ENCODE results near the gene NPC2.

Gene NPC2

DNA sequence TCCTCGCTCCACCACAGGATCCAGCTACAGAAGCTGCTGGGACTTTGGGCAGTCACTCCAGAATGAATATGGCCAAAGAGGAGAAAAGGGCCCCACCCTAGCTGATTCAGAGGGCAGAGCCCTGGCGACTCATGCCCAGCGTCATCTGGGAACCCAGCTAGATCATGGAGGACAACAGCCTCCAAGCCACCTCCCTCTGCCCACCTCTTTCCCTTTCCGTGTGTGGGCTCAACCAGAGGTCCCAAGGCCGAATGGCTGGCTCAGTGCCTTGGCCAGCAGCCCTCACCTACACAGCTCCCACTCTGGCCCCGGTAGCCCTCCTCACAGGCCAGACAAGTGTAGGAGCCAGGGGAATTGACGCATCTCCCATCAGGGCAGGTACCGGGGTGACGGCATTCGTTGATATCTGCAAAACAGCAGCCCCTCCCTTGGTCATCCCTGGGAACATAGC, 17.9 kb upstream of the NPC2 start:
- H3K4me3 Mint-ChIP-seq, result no peak overlapping the region
- H3K27ac Mint-ChIP-seq, result no peak overlapping the region
- H3K36me3 Mint-ChIP-seq (ENCODE audit: low read depth), result no peaks in the 10 kb centered on the region
- no peaks in the 10 kb centered on the region for H3K9me3 Mint-ChIP-seq
- H3K27me3 Mint-ChIP-seq, result peaks cover 21% of the 10 kb centered on the region
- peaks cover 13% of the 10 kb centered on the region for H3K4me1 Mint-ChIP-seq (ENCODE audit: low read depth)

DNA sequence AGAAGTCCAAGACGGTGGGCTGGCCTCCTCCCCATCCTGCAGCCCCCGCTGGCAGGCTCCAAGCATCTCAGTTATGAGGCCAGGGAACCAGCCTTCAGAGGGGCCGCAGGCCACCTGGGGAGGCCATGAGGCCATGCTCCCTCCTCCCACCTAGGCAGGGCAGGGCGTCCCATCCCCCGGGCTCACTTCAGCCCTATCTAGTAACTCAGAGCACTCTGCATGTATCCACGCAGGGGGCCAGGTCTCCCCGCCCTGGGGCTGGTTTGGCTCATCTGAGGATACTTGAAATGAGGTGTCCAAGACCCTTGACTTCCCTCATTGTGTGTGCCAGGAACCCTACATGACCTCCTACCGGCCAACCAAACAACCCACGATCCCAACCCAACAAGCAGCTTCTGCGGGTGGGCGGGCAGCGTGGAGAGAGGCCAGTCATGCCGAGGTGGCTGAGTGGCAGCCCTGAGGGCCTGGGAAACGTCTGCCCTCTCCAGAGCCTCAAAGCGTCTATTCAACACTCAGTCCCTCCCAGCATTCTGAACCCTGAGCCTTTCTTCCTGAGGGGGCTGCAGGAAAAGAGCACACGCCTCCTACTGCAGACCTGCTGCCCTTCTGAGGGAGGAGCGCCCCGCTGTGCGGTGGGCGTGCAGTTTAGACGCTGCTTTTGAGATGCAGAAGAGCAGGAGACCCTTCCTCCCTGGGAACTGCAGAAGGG, 17.3 kb upstream of the NPC2 start:
- no peaks in the 10 kb centered on the region for H3K36me3 Mint-ChIP-seq (ENCODE audit: low read depth)
- no peak overlapping the region for H3K4me3 Mint-ChIP-seq
- H3K27ac Mint-ChIP-seq, result no peak overlapping the region
- H3K27me3 Mint-ChIP-seq, result peaks cover 15% of the 10 kb centered on the region
- no peaks in the 10 kb centered on the region for H3K9me3 Mint-ChIP-seq
- H3K4me1 Mint-ChIP-seq (ENCODE audit: low read depth), result peaks cover 10% of the 10 kb centered on the region

- no peaks in the 10 kb centered on the region for H3K9me3 Mint-ChIP-seq
- no peak overlapping the region for H3K27ac Mint-ChIP-seq
- H3K4me3 Mint-ChIP-seq, result no peak overlapping the region
- H3K4me1 Mint-ChIP-seq (ENCODE audit: low read depth), result peaks cover 7% of the 10 kb centered on the region
- no peaks in the 10 kb centered on the region for H3K36me3 Mint-ChIP-seq (ENCODE audit: low read depth)
- H3K27me3 Mint-ChIP-seq, result peaks cover 13% of the 10 kb centered on the region
Measured at GRCh38 chr14:74509587-74510222, 16.6 kb upstream of the NPC2 start.

GRCh38 chr14:74508844-74509428, 15.8 kb upstream of the NPC2 start:
- no peaks in the 10 kb centered on the region for H3K36me3 Mint-ChIP-seq (ENCODE audit: low read depth)
- no peak overlapping the region for H3K4me3 Mint-ChIP-seq
- peaks cover 8% of the 10 kb centered on the region for H3K27me3 Mint-ChIP-seq
- H3K27ac Mint-ChIP-seq, result no peak overlapping the region
- H3K9me3 Mint-ChIP-seq, result no peaks in the 10 kb centered on the region
- H3K4me1 Mint-ChIP-seq (ENCODE audit: low read depth), result no peaks in the 10 kb centered on the region

DNA sequence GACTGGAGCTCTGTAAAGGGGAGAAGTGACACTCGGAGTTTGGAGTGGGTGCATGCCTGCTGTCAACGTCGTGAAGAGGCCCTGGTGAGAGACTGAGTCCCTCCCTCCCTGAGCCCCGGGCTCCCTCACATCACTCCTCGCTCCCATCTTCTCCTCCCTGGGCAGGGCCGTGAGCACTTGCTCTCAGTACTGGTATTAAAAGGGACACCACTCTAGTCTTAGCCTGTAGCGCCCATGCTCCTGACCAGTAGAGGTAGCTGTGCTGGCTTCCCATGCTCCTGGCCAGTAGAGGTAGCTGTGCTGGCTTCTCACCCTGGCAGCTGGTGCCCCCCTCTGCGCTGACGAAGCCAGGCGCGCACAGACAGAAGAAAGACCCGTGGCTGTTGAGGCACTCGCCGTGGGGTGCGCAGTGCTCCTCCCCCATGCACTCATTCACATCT, 15.2 kb upstream of the NPC2 start:
- Mint-ChIP-seq H3K36me3 (ENCODE audit: low read depth) (no peaks in the 10 kb centered on the region), H3K4me1 (ENCODE audit: low read depth) (no peaks in the 10 kb centered on the region), H3K27ac (no peak overlapping the region), H3K9me3 (no peaks in the 10 kb centered on the region), H3K27me3 (peaks cover 5% of the 10 kb centered on the region), H3K4me3 (no peak overlapping the region)

- no peak overlapping the region for H3K27ac Mint-ChIP-seq
- H3K27me3 Mint-ChIP-seq, result peaks cover 3% of the 10 kb centered on the region
- H3K4me3 Mint-ChIP-seq, result no peak overlapping the region
- no peaks in the 10 kb centered on the region for H3K36me3 Mint-ChIP-seq (ENCODE audit: low read depth)
- H3K9me3 Mint-ChIP-seq, result no peaks in the 10 kb centered on the region
- H3K4me1 Mint-ChIP-seq (ENCODE audit: low read depth), result no peaks in the 10 kb centered on the region
Measured at GRCh38 chr14:74507840-74508239, 14.7 kb upstream of the NPC2 start.

GRCh38 chr14:74507085-74507484, 14.0 kb upstream of the NPC2 start:
- H3K27ac Mint-ChIP-seq, result no peak overlapping the region
- no peaks in the 10 kb centered on the region for H3K9me3 Mint-ChIP-seq
- H3K36me3 Mint-ChIP-seq (ENCODE audit: low read depth), result no peaks in the 10 kb centered on the region
- no peaks in the 10 kb centered on the region for H3K4me1 Mint-ChIP-seq (ENCODE audit: low read depth)
- no peak overlapping the region for H3K4me3 Mint-ChIP-seq
- no peaks in the 10 kb centered on the region for H3K27me3 Mint-ChIP-seq

- Mint-ChIP-seq H3K27me3 (no peaks in the 10 kb centered on the region), H3K27ac (no peak overlapping the region), H3K9me3 (no peaks in the 10 kb centered on the region), H3K4me1 (ENCODE audit: low read depth) (no peaks in the 10 kb centered on the region), H3K4me3 (no peak overlapping the region), H3K36me3 (ENCODE audit: low read depth) (no peaks in the 10 kb centered on the region)
Measured at GRCh38 chr14:74506411-74506851, 13.3 kb upstream of the NPC2 start.

DNA sequence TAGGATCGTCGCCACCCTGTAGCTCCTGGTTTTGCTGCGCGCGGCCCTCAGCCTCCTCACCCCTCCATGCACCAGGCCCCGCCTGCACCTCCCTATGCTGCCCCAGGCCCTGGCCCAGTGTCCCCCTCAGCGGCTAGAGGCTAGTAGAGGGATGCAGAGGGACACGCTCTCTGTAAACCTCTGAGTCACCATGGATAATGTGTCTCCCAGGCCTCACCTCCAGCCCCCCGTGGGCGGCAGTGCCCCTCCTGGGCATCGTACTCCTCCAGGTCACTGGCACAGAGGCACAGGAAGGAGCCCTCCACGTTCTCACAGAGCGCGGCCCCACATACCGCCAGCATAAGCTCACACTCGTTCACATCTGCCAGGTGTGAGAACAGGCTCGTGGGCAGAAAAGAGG, 12.7 kb upstream of the NPC2 start:
- H3K9me3 Mint-ChIP-seq, result no peaks in the 10 kb centered on the region
- no peaks in the 10 kb centered on the region for H3K4me1 Mint-ChIP-seq (ENCODE audit: low read depth)
- H3K36me3 Mint-ChIP-seq (ENCODE audit: low read depth), result no peaks in the 10 kb centered on the region
- H3K27ac Mint-ChIP-seq, result no peak overlapping the region
- H3K27me3 Mint-ChIP-seq, result no peaks in the 10 kb centered on the region
- no peak overlapping the region for H3K4me3 Mint-ChIP-seq

DNA sequence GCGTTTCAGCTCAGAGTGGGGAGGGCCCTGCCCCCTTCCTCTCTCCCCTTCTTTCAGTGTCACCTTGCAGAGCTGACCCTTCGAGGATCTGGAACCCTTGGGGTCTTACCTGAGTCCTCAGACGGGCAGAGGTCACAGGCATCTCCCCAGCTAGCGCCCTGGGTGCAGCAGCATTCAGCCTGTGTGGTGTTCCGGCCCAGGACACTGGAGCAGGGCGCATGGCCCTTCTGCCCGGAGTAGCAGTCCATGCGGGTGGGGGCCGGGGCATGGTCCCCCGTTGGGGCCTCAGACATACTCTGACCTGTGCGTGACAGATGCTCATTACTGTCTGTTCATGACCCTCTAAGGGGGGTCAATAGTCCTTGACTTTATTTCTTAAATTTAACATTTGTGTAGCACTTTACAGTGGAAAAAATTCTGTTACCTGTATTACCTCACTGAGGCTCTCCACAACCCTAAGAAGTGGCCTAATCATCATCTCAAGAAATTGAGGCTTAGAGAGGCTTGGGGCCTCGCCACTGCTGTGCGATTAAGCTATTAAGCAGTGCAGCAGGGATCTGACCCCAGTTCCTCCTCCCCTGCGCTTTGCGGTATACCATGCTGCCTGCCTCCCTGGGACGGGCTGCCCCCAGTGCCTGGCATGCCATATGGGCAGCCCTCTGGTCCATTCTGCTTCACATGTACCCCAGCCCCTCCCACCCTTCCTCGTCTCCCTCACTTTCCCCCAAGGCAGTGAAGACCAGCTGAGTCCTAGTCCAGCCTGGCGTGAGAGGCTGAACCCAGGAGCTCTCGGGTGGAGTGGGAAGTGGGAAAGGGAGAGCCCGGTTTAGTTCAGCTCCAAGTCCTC, 12.0 kb upstream of the NPC2 start:
- no peaks in the 10 kb centered on the region for H3K27me3 Mint-ChIP-seq
- H3K4me1 Mint-ChIP-seq (ENCODE audit: low read depth), result no peaks in the 10 kb centered on the region

DNA sequence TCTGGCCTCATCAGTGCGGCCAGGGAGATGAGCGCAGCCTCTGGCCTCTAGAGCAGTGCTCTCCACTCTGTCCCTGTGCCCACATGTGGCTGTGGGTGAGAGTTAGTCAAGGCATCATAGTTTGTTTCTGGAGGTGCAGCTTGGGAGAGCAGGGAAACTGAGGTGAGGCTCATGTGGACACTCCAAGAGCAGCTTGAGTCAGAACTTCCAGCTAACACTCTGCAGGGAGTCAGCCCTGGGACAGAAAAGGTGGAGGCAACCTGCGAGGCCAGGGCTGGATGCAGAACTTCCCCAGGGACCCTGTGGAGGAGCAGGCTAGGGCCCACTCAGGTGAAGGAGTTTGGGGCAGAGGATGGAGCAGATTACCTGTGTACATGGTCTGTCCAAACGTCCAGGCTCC, 11.3 kb upstream of the NPC2 start:
- Mint-ChIP-seq H3K27ac (no peak overlapping the region), H3K9me3 (no peaks in the 10 kb centered on the region), H3K36me3 (ENCODE audit: low read depth) (no peaks in the 10 kb centered on the region), H3K27me3 (no peaks in the 10 kb centered on the region), H3K4me1 (ENCODE audit: low read depth) (no peaks in the 10 kb centered on the region), H3K4me3 (no peak overlapping the region)

More for the DNA sequence above, 12.0 kb upstream of the NPC2 start:
- no peak overlapping the region for H3K27ac Mint-ChIP-seq
- H3K36me3 Mint-ChIP-seq (ENCODE audit: low read depth), result no peaks in the 10 kb centered on the region
- H3K4me3 Mint-ChIP-seq, result no peak overlapping the region
- H3K9me3 Mint-ChIP-seq, result no peaks in the 10 kb centered on the region

GRCh38 chr14:74503938-74504335, 10.8 kb upstream of the NPC2 start:
- H3K4me1 Mint-ChIP-seq (ENCODE audit: low read depth), result no peaks in the 10 kb centered on the region
- no peak overlapping the region for H3K27ac Mint-ChIP-seq
- H3K36me3 Mint-ChIP-seq (ENCODE audit: low read depth), result no peaks in the 10 kb centered on the region
- H3K9me3 Mint-ChIP-seq, result no peaks in the 10 kb centered on the region
- H3K4me3 Mint-ChIP-seq, result no peak overlapping the region
- no peaks in the 10 kb centered on the region for H3K27me3 Mint-ChIP-seq

GRCh38 chr14:74503291-74503937, 10.3 kb upstream of the NPC2 start:
- no peak overlapping the region for H3K4me3 Mint-ChIP-seq
- H3K27me3 Mint-ChIP-seq, result no peaks in the 10 kb centered on the region
- H3K36me3 Mint-ChIP-seq (ENCODE audit: low read depth), result no peaks in the 10 kb centered on the region
- H3K9me3 Mint-ChIP-seq, result no peaks in the 10 kb centered on the region
- no peak overlapping the region for H3K27ac Mint-ChIP-seq
- no peaks in the 10 kb centered on the region for H3K4me1 Mint-ChIP-seq (ENCODE audit: low read depth)

DNA sequence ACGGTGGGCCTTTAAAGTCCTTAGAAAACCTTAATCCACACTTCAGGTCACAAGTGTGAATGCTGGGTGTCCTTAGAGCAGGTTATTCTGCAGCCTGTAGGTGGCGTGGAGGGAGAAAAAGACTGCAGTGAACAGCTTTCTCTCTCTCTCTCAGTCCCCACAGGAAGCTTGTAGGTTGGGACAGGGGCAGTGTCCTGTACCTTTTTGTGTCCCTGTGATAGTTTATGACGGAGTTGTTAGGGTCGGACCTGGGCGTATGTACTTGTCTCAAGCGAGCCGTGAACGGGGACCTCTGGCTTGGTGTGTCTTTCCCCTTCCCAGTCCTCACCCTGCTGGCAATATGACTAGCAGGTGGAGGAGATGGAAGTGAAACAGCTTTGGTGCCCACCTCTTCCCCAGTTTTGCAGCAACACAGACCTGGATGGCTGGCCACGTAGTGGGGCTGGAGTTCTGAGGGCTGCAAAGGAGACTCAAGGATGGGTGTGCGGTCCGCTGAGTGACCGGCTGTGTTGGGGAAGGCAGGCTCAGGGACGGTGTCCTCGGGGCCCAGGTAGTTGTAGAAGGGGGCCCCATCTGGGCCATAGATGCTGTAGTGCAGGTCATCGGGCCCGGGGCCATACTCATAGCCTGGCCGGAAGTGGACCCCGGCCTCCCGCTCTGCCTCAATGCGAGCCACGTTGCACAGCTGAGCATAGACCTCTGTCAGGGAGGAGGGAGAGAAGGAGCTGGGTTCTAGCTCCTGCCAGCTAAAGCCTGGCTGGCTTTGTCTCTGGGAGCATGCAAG, 9.3 kb upstream of the NPC2 start:
- H3K9me3 Mint-ChIP-seq, result no peaks in the 10 kb centered on the region
- no peak overlapping the region for H3K27ac Mint-ChIP-seq
- H3K4me1 Mint-ChIP-seq (ENCODE audit: low read depth), result no peaks in the 10 kb centered on the region
- no peaks in the 10 kb centered on the region for H3K36me3 Mint-ChIP-seq (ENCODE audit: low read depth)
- H3K27me3 Mint-ChIP-seq, result no peaks in the 10 kb centered on the region
- no peak overlapping the region for H3K4me3 Mint-ChIP-seq
